Upper lobe of right lung (tissue), 1 donor: ENCODE results near the gene CLOCK. TPM values are rescaled to one million over a fixed set of nuclear protein-coding genes. Genes with fewer than 3 reads are reported as not detected.

ENCODE experiments used
- ATAC-seq: fragments of 200-7000 bp; cut with Tn5 transposase; one replicate; pipeline ENCODE4 v1.9.1; 2020; ENCODE audit warnings: mild to moderate bottlenecking, moderate library complexity
- DNase-seq: peaks from one replicate; pipeline ENCODE4 v3.0.0-alpha.2; 2020
- H3K27ac ChIP-seq: fragments of 200-600 bp; one replicate; pipeline ENCODE4 v1.8.0; 2022
- H3K27me3 ChIP-seq: fragments of 200-600 bp; one replicate; pipeline ENCODE4 v1.8.0; 2022; ENCODE audit warnings: mild to moderate bottlenecking
- H3K36me3 ChIP-seq: fragments of 200-600 bp; one replicate; pipeline ENCODE4 v1.8.0; 2022
- H3K4me1 ChIP-seq: fragments of 200-600 bp; one replicate; pipeline ENCODE4 v1.8.0; 2022
- H3K4me3 ChIP-seq: fragments of 200-600 bp; one replicate; pipeline ENCODE4 v1.8.0; 2022; ENCODE audit warnings: mild to moderate bottlenecking
- H3K9me3 ChIP-seq: fragments of 200-600 bp; one replicate; pipeline ENCODE4 v1.8.0; 2022
- CTCF ChIP-seq: fragments of 200-600 bp; IDR thresholded peaks from one replicate; pipeline ENCODE4 v1.8.0; 2022; ENCODE audit warnings: antibody characterized with exemption
- intact Hi-C: fragments of 100-400 bp; cut with DNase I; formaldehyde crosslinking; loops from one replicate; pipeline ENCODE4 v1.11.0; 2022
- total RNA-seq: library from RNA; stranded (reverse); fragmentation: NEBNext Ultra II Directional; extraction: Animal tissue kit (Norgen Biotek cat#: 25700); gene quantifications from one replicate; pipeline ENCODE4 v1.2.1, GENCODE V29; 2021
- donor health status: DM: no; HTN: yes; CAD: no; lungs with severe emphysema.

The CLOCK gene
- total RNA-seq, 1 donor from 2014 or later: 24.2 TPM

- Histone ChIP-seq H3K9me3 (no peaks in the 10 kb centered on the region), H3K27ac (no peak overlapping the region), H3K4me3 (no peak overlapping the region), H3K4me1 (peaks cover 3% of the 10 kb centered on the region), H3K36me3 (no peaks in the 10 kb centered on the region), H3K27me3 (no peaks in the 10 kb centered on the region)
- DNase-seq: no peak
- intact Hi-C loops: no loop called here
- TF ChIP-seq CTCF: no peak
- ATAC-seq: no peak
These were observed 7.1 kb downstream of the CLOCK start for GRCh38 chr4:55539658-55540057.

- H3K4me3 ChIP-seq: no peak overlapping the region
- no peaks in the 10 kb centered on the region for H3K4me1 ChIP-seq
- no peak for DNase-seq
- H3K27ac ChIP-seq: no peak overlapping the region
- intact Hi-C loops: no loop called here
- no peaks in the 10 kb centered on the region for H3K36me3 ChIP-seq
- no peak for TF ChIP-seq CTCF
- no peaks in the 10 kb centered on the region for H3K27me3 ChIP-seq
- no peak for ATAC-seq
- no peaks in the 10 kb centered on the region for H3K9me3 ChIP-seq
These were observed 8.2 kb downstream of the CLOCK start for GRCh38 chr4:55538531-55538930.

- Histone ChIP-seq H3K27ac (no peak overlapping the region), H3K27me3 (no peaks in the 10 kb centered on the region), H3K36me3 (no peaks in the 10 kb centered on the region), H3K9me3 (no peaks in the 10 kb centered on the region), H3K4me3 (no peak overlapping the region), H3K4me1 (no peaks in the 10 kb centered on the region)
- no peak for DNase-seq
- no peak for TF ChIP-seq CTCF
- no peak for ATAC-seq
- intact Hi-C loops: no loop called here
These were observed 12.4 kb downstream of the CLOCK start for GRCh38 chr4:55534306-55534705.

- intact Hi-C loops: no loop called here
- H3K9me3 ChIP-seq: no peaks in the 10 kb centered on the region
These were observed 16.0 kb downstream of the CLOCK start for GRCh38 chr4:55530691-55531090.

GRCh38 chr4:55530167-55530566, 16.5 kb downstream of the CLOCK start:
- H3K4me3 ChIP-seq: no peak overlapping the region
- H3K27me3 ChIP-seq: no peaks in the 10 kb centered on the region
- no peak overlapping the region for H3K27ac ChIP-seq
- no peak for TF ChIP-seq CTCF
- no peaks in the 10 kb centered on the region for H3K36me3 ChIP-seq
- ATAC-seq (no peak), DNase-seq (no peak)
- H3K4me1 ChIP-seq: no peaks in the 10 kb centered on the region
- intact Hi-C loops: no loop called here
- H3K9me3 ChIP-seq: no peaks in the 10 kb centered on the region

More at GRCh38 chr4:55530691-55531090, 16.0 kb downstream of the CLOCK start:
- Histone ChIP-seq H3K36me3 (no peaks in the 10 kb centered on the region), H3K4me1 (no peaks in the 10 kb centered on the region), H3K4me3 (no peak overlapping the region), H3K27me3 (no peaks in the 10 kb centered on the region), H3K27ac (no peak overlapping the region)
- no peak for TF ChIP-seq CTCF
- no peak for DNase-seq
- no peak for ATAC-seq

- ATAC-seq (no peak), DNase-seq (no peak)
- H3K36me3 ChIP-seq: no peaks in the 10 kb centered on the region
- intact Hi-C loops: no loop called here
- no peaks in the 10 kb centered on the region for H3K9me3 ChIP-seq
- H3K27ac ChIP-seq: no peak overlapping the region
- no peaks in the 10 kb centered on the region for H3K4me1 ChIP-seq
- no peak overlapping the region for H3K4me3 ChIP-seq
- no peaks in the 10 kb centered on the region for H3K27me3 ChIP-seq
- no peak for TF ChIP-seq CTCF
These were observed 18.2 kb downstream of the CLOCK start for GRCh38 chr4:55528491-55528890.
